T47D (cell line): ENCODE measurements around the gene KIF4A.
"Not testable (repeated sequence)": the region's sequence is repeated elsewhere in the genome, so short reads cannot be mapped to it uniquely, and the experiment has no call there.

Experiments
- DNase-seq, 2 experiments: peaks; one replicate each; pipeline versions ENCODE4 v3.0.0 to v3.0.0-alpha.2; 2011 to 2012; ENCODE audit warnings: low read depth in 1 of 2, low spot score in 1 of 2
- JUND ChIP-seq: IDR thresholded peaks from 2 replicates; pipeline ENCODE4 v1.6.1; 2012; ENCODE audit warnings: low read depth
- in situ Hi-C: cut with HindIII; loops from 2 replicates; pipeline ENCODE4 v1.10.0; 2016; ENCODE audit warnings: low sequenced_read_pairs, low pct_unique_long_range_greater_than_20kb

The KIF4A gene

DNA sequence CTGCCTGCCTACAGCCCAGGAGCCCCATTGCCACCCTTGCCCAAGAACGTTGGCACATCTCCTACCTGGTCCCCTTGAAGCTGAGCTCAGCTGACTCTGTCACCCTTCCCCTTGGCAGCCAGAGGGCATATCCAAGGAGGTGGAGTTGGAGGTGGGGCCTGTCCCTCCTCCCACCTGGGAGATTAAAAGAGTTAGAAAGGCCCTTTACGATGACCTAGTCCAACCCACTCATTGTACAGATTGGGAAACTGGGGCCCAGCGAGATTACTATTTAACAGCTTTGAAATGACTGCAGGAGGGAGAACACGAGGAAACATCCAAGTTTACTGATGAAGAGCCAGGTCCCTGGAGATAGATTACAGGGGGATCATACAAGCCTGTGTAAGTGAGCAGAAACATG is 29.8 kb upstream of the KIF4A start, which contains the start of gene P2RY4:
Gene P2RY4 (minus strand): TSS at position 101 of the 400 bp plus-strand sequence. CDS start 580 bp downstream, outside the sequence.
- no peak for TF ChIP-seq JUND

GRCh38 chrX:70262952-70263567 is 26.8 kb upstream of the KIF4A start:
- peak; percentile 15 to 67 for DNase-seq
- in situ Hi-C loops: no loop called here
- TF ChIP-seq JUND: no peak

More for the DNA sequence above, 29.8 kb upstream of the KIF4A start, which contains the start of gene P2RY4:
- in situ Hi-C loops: no loop called here
- DNase-seq: no peak

- DNase-seq: peak in 1 of 2 experiments; percentile 3
Measured at GRCh38 chrX:70264784-70265183, 25.1 kb upstream of the KIF4A start.

DNA sequence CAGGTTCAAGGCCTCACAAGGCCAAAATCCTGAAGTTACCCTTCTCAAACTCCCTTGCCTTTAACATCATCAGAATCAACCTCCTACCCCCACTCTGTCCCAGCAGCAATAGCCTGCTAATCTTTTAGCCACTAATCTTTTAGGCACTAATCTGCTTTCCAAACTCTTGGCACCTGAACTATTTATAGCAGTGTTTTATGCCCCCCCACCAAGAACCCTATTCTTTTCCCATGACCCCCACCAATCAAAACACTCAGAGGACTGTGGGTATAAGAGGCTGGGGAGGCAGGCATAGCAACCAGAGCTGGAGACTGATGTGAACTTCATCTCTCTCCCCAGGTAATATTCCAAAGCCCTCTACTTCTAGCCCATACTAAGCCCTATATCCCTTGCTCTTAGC is 21.9 kb upstream of the KIF4A start, which contains the start of gene ARR3:
Gene ARR3 (plus strand): TSS at position 301 of the 400 bp plus-strand sequence. CDS start 1,052 bp downstream, outside the sequence.
- in situ Hi-C loops: no loop called here
- DNase-seq: no peak
- TF ChIP-seq JUND: no peak

More at GRCh38 chrX:70264784-70265183, 25.1 kb upstream of the KIF4A start:
- no peak for TF ChIP-seq JUND
- in situ Hi-C loops: no loop called here

- DNase-seq, in situ Hi-C loops: not testable (repeated sequence)
Measured at GRCh38 chrX:70274029-70274428, 15.9 kb upstream of the KIF4A start.

DNA sequence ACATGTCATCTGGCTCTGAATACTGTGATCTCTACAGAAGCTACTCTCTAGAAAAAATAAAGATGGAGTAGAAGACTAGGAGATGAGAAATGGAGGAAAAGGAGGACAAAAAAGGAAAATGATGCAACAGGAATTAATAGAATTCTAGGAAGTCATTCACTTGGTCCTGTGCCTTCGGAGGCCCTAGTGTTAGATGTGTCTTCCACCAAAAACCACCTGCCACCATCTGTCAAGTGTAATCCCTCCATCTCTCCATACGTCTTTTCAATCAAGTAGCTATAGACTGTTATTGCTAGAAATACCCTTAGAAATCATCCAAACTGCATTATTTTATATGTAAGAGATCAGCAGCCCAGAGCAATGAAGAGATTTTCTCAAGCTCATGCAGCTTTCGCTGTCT is 10.8 kb upstream of the KIF4A start:
- no peak for TF ChIP-seq JUND
- in situ Hi-C loops: no loop called here

DNA sequence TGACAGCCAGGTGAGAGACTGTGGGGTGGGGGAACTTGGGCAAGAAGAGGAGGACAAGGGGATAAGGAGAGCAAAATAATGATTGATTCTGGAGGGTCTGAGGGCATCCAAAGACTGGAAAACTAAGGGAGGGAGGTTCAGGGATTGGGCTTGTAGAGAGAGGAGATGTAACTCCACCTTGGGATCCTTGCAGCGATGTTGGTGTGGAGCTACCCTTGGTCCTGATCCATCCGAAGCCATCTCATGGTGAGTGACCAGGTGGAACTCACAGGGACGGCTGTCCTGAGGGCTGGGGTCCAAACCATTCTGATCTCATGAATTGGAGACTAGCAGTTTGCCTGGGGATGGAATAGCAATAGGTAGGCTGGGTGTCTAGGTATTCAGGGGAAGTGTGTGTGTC is 9.3 kb upstream of the KIF4A start:
- no peak for TF ChIP-seq JUND
- no peak for DNase-seq
- in situ Hi-C loops: no loop called here

More for the DNA sequence above, 10.8 kb upstream of the KIF4A start:
- DNase-seq: no peak

GRCh38 chrX:70281951-70282350 is 8.0 kb upstream of the KIF4A start, which contains the start of gene RAB41:
TSS of gene RAB41 (plus strand) at chrX:70282172. CDS start at chrX:70282218, 46 bp downstream.
- TF ChIP-seq JUND: no peak
- DNase-seq: no peak
- in situ Hi-C loops: no loop called here

DNA sequence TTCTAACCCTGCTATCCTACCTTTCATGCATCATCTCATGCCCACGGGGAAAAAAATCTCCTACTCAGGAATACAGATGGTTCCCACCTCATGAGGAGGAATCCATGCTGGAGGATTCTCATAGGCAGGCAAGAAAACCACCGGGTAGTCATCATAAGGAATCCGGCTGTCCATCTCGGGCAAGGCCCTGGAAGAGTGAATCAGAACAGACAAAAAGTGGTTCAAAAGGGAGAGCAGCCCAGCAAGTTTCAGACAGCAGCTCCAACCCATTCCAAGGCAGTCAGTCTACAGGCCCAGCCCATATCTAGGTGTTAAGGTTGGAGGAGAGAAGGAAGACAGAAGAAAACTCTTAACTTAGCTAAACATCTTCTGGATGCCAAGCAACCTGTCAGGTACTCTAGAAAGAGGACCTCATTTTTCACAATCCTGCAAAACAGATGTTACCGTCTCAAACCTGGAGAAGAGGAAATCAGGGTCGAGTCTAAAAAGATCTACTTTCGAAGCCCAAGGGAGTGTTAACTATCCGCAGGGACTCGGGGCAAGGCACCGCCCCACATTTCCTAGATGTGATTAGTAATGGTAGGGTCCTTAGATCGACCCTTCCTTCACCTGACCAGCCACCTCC is 624 bp upstream of the KIF4A start:
- no peak for TF ChIP-seq JUND
- in situ Hi-C loops: no loop called here
- no peak for DNase-seq

- TF ChIP-seq JUND: no peak
- in situ Hi-C loops: no loop called here
- DNase-seq: no peak
Measured at GRCh38 chrX:70292788-70293187, 2.9 kb downstream of the KIF4A start.

DNA sequence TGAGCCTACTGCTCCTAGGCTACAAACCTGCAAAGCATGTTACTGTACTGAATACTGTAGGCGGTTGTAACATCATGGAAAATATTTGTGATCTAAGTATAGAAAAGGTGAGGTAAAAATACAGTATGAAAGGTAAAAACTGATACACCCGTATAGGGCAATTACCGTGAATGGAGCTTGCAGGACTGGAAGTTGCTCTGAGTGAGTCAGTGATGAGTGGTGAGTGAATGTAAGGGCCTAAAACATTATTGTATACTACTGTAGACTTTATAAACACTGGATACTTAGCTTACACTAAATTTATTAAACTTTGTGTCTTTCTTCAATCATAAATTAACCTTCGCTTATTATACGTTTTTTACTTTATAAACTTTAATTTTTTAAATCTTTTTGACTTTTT is 3.7 kb downstream of the KIF4A start:
- no peak for TF ChIP-seq JUND
- DNase-seq: no peak
- in situ Hi-C loops: no loop called here

DNA sequence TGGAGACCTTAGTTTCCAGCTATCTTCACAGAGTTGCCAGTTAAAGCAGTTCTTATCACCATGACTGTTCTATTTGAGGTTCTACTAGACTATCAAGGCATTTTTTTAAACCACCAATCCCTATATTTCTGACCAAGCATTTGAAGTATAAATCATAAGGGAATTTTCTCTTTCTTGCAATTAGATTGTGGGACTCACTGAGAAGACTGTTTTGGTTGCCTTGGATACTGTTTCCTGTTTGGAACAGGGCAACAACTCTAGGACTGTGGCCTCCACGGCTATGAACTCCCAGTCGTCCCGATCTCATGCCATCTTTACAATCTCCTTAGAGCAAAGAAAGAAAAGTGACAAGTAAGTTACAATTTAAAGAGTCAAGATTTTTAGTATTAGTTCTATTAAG is 11.8 kb downstream of the KIF4A start:
- in situ Hi-C loops: no loop called here
- no peak for TF ChIP-seq JUND
- no peak for DNase-seq

DNA sequence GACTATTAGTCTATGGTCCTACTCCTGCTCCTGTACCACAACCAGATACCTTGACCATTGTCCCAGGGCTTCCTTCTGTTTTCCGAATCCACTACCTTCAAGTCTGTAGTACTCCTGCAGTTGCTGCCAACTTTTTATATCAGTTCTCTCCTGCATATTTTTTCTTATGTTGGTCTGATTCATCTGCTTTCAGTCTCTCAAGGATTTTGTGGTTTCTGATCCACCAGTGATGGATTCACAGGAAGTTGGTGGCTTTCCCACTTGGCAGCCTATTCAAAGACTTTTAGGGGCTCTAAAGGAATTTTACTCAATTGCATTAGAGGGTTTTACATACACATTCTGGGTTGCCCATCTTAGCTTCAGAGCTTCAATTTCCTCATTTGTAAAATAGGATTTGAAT is 23.6 kb downstream of the KIF4A start:
- in situ Hi-C loops: no loop called here
- no peak for TF ChIP-seq JUND
- no peak for DNase-seq
